ENCODE results near the gene CREB3L1. TPM values are rescaled to one million over a fixed set of nuclear protein-coding genes. Genes with fewer than 3 reads are reported as not detected.

Gene CREB3L1
- total RNA-seq, 1 experiment from 2014 or later: 1.1 TPM

GRCh38 chr11:46341454-46341853 lies 64.0 kb downstream of the CREB3L1 start:
- ChIA-PET CTCF (no interaction called here), POLR2A (ENCODE audit: unreplicated experiment) (no interaction called here)
- no peak overlapping the region for H3K4me3 ChIP-seq (ENCODE audit: low read length)
- H3K9me3 ChIP-seq (ENCODE audit: low read length): no peaks in the 10 kb centered on the region
- H3K27ac ChIP-seq (ENCODE audit: low read length): no peak overlapping the region
- H3K79me2 ChIP-seq (ENCODE audit: low read length): no peaks in the 10 kb centered on the region
- H3K9ac ChIP-seq (ENCODE audit: low read length): no peak overlapping the region
- H3K4me2 ChIP-seq (ENCODE audit: low read length): no peak overlapping the region
- no peak for TF ChIP-seq CTCF (conservative IDR thresholded peaks at IDR 0.05; ENCODE audit: low read depth, low read length)
- no peaks in the 10 kb centered on the region for H3K36me3 ChIP-seq (ENCODE audit: low read depth, low read length)
- DNase-seq: no peak
- intact Hi-C loops (cut with micrococcal nuclease): no loop called here
- H3K27me3 ChIP-seq (ENCODE audit: low read length): no peaks in the 10 kb centered on the region
- BruUV-seq (replicated peaks): no TSS peak
- no peaks in the 10 kb centered on the region for H4K20me1 ChIP-seq (ENCODE audit: low read length)
- H3K9me2 ChIP-seq (replicated peaks; ENCODE audit: low read length): no peaks in the 10 kb centered on the region
- H2AFZ ChIP-seq (ENCODE audit: low read length): no peak overlapping the region
- H3K4me1 ChIP-seq (ENCODE audit: insufficient read depth, low read length): peaks cover 13% of the 10 kb centered on the region; the same call in 1 of the 2 replicates
- H3F3A ChIP-seq (ENCODE audit: low read length, unreplicated experiment): no peaks in the 10 kb centered on the region
- no peak for ATAC-seq

- BruUV-seq (replicated peaks): no TSS peak
- H3K79me2 ChIP-seq (ENCODE audit: low read length): no peaks in the 10 kb centered on the region
- peaks cover 13% of the 10 kb centered on the region; the same call in 1 of the 2 replicates for H3K4me1 ChIP-seq (ENCODE audit: insufficient read depth, low read length)
- H3K4me3 ChIP-seq (ENCODE audit: low read length): no peak overlapping the region
- H3K4me2 ChIP-seq (ENCODE audit: low read length): no peak overlapping the region
- H3K9ac ChIP-seq (ENCODE audit: low read length): no peak overlapping the region
- H3K9me2 ChIP-seq (replicated peaks; ENCODE audit: low read length): no peaks in the 10 kb centered on the region
- H4K20me1 ChIP-seq (ENCODE audit: low read length): no peaks in the 10 kb centered on the region
- ATAC-seq (no peak), DNase-seq (no peak)
- ChIA-PET POLR2A (ENCODE audit: unreplicated experiment) (no interaction called here), CTCF (interaction anchor here (0.7 kb wide), 1 partner anchor 45 kb away, joined by 6 read pairs; no protein-coding TSS in a partner anchor)
- no peaks in the 10 kb centered on the region for H3K9me3 ChIP-seq (ENCODE audit: low read length)
- no peaks in the 10 kb centered on the region for H3F3A ChIP-seq (ENCODE audit: low read length, unreplicated experiment)
- H2AFZ ChIP-seq (ENCODE audit: low read length): no peak overlapping the region
- H3K36me3 ChIP-seq (ENCODE audit: low read depth, low read length): no peaks in the 10 kb centered on the region
- H3K27me3 ChIP-seq (ENCODE audit: low read length): no peaks in the 10 kb centered on the region
- intact Hi-C loops (cut with micrococcal nuclease): no loop called here
- TF ChIP-seq CTCF (conservative IDR thresholded peaks at IDR 0.05; ENCODE audit: low read depth, low read length) (no peak), EZH2phosphoT487 (IDR thresholded peaks at IDR 0.05; ENCODE audit: borderline replicate concordance, low read length) (no peak), EZH2 (IDR thresholded peaks at IDR 0.05; ENCODE audit: low read length, unreplicated experiment) (no peak)
- H3K27ac ChIP-seq (ENCODE audit: low read length): no peak overlapping the region
These were observed 64.8 kb downstream of the CREB3L1 start for GRCh38 chr11:46342239-46342638.

- Histone ChIP-seq H3K4me1 (ENCODE audit: insufficient read depth, low read length) (peaks cover 15% of the 10 kb centered on the region; the same call in 1 of the 2 replicates), H3K79me2 (ENCODE audit: low read length) (peaks cover 9% of the 10 kb centered on the region), H3K36me3 (ENCODE audit: low read depth, low read length) (no peaks in the 10 kb centered on the region), H3K4me3 (ENCODE audit: low read length) (no peak overlapping the region), H2AFZ (ENCODE audit: low read length) (no peak overlapping the region), H3K9me2 (replicated peaks; ENCODE audit: low read length) (no peaks in the 10 kb centered on the region), H3K9ac (ENCODE audit: low read length) (no peak overlapping the region), H3K9me3 (ENCODE audit: low read length) (no peaks in the 10 kb centered on the region), H3F3A (ENCODE audit: low read length, unreplicated experiment) (no peaks in the 10 kb centered on the region), H3K4me2 (ENCODE audit: low read length) (no peak overlapping the region), H3K27me3 (ENCODE audit: low read length) (no peaks in the 10 kb centered on the region), H3K27ac (ENCODE audit: low read length) (no peak overlapping the region), H4K20me1 (ENCODE audit: low read length) (no peaks in the 10 kb centered on the region)
- ChIA-PET CTCF (no interaction called here), POLR2A (ENCODE audit: unreplicated experiment) (no interaction called here)
- ATAC-seq (no peak), DNase-seq (no peak)
- TF ChIP-seq EZH2 (IDR thresholded peaks at IDR 0.05; ENCODE audit: low read length, unreplicated experiment): no peak
- no peak for TF ChIP-seq EZH2phosphoT487 (IDR thresholded peaks at IDR 0.05; ENCODE audit: borderline replicate concordance, low read length)
- TF ChIP-seq CTCF (conservative IDR thresholded peaks at IDR 0.05; ENCODE audit: low read depth, low read length): no peak
- intact Hi-C loops (cut with micrococcal nuclease): no loop called here
- BruUV-seq (replicated peaks): no TSS peak
These were observed 66.1 kb downstream of the CREB3L1 start for GRCh38 chr11:46343520-46343919.
